Transverse colon (tissue), 3 donors: ENCODE results near the gene TMEM205.

Source experiments
- CTCF ChIP-seq, 5 experiments: fragments of 200-600 bp in 3 of 5; fragments of 450-650 bp in 2 of 5; sonication (generic) in 3 of 5; IDR thresholded peaks; 1 replicate in 2 of 5; 2 replicates in 3 of 5; pipeline ENCODE4 v1.5.1; 2016 to 2017; ENCODE audit warnings: antibody characterized with exemption in 5 of 5, inconsistent platforms in 3 of 5, mild to moderate bottlenecking in 2 of 5, moderate library complexity in 1 of 5
- EP300 ChIP-seq: sonication (generic); formaldehyde crosslinking; IDR thresholded peaks from one replicate; pipeline ENCODE4 v1.6.1; 2017; ENCODE audit warnings: antibody characterized with exemption, low read depth

GRCh38 chr19:11382898-11383705 is 37.0 kb upstream of the TMEM205 start:
- TF ChIP-seq EP300 (no peak), CTCF (IDR thresholded peaks at IDR 0.05) (peak; percentile 63 to 75 (median 70))
